HuH-7 (cell line): ENCODE data around the gene DYSF.
A peak's percentile ranks its signal among the peaks of the same experiment; 100 is the strongest.

Experiments
- DNase-seq: peaks from one replicate; pipeline ENCODE4 v3.0.0; 2011; ENCODE audit warnings: low spot score

DYSF gene

GRCh38 chr2:71530641-71531332, 77.4 kb downstream of the DYSF start:
- peak; percentile 94 for DNase-seq

- no peak for DNase-seq
Observed at GRCh38 chr2:71531522-71532047, 78.2 kb downstream of the DYSF start.

GRCh38 chr2:71532327-71532726, 79.0 kb downstream of the DYSF start:
- no peak for DNase-seq

GRCh38 chr2:71534201-71534600, 80.8 kb downstream of the DYSF start:
- no peak for DNase-seq

GRCh38 chr2:71534826-71535225, 81.5 kb downstream of the DYSF start:
- no peak for DNase-seq

- DNase-seq = no peak
Observed at GRCh38 chr2:71535526-71535925, 82.2 kb downstream of the DYSF start.

GRCh38 chr2:71536226-71536671, 82.9 kb downstream of the DYSF start:
- DNase-seq = no peak

- no peak for DNase-seq
Observed at GRCh38 chr2:71538241-71538640, 84.9 kb downstream of the DYSF start.

- DNase-seq = no peak
Observed at GRCh38 chr2:71538656-71539265, 85.4 kb downstream of the DYSF start.

GRCh38 chr2:71540818-71541217, 87.5 kb downstream of the DYSF start:
- no peak for DNase-seq

GRCh38 chr2:71544919-71545571, 91.7 kb downstream of the DYSF start:
- DNase-seq = no peak

- DNase-seq = peak; percentile 90
Observed at GRCh38 chr2:71545572-71546274, 92.4 kb downstream of the DYSF start.

GRCh38 chr2:71546275-71546638, 92.9 kb downstream of the DYSF start:
- DNase-seq = no peak

- DNase-seq = no peak
Observed at GRCh38 chr2:71546777-71547281, 93.5 kb downstream of the DYSF start.

GRCh38 chr2:71547616-71548285, 94.4 kb downstream of the DYSF start:
- no peak for DNase-seq

GRCh38 chr2:71548646-71549425, 95.5 kb downstream of the DYSF start:
- DNase-seq = peak; percentile 96

- no peak for DNase-seq
Observed at GRCh38 chr2:71550801-71551630, 97.7 kb downstream of the DYSF start.

- no peak for DNase-seq
Observed at GRCh38 chr2:71551631-71551915, 98.2 kb downstream of the DYSF start.

- DNase-seq = no peak
Observed at GRCh38 chr2:71552356-71552755, 99.0 kb downstream of the DYSF start.

- DNase-seq = no peak
Observed at GRCh38 chr2:71552861-71553301, 99.5 kb downstream of the DYSF start.
